ENCODE results near the gene BMP8B.
A peak's percentile ranks its signal among the peaks of the same experiment; 100 is the strongest.
"Not testable (repeated sequence)": the region's sequence is repeated elsewhere in the genome, so short reads cannot be mapped to it uniquely, and the experiment has no call there.

Gene BMP8B

DNA sequence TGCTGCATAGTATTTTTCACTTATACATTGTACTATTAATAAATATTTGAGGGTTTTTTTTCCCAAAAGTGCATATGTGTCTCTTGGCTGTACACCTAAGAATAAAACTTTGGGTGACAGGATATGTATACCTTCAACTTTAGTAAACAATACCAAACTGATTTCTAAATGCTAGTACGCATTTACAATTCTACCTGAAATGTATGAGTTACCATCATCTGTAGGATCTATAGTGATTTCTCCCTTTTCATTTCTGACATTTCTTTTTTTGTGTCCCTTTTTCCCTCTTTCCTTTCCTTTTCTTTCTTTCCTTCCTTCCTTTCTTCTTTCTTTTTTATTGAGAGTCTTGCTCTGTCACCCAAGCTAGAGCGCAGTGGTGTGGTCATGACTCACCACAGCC lies 16.7 kb upstream of the BMP8B start:
- Histone ChIP-seq H3K4me1 (ENCODE audit: insufficient read depth, low read length) (0 out of 2 replicates have a peak, but pooled peaks cover 4% of the 10 kb centered on the region), H3K4me3 (ENCODE audit: low read length) (no peak overlapping the region), H3K27ac (ENCODE audit: low read length) (no peak overlapping the region), H3K9ac (ENCODE audit: low read depth, low read length) (no peak overlapping the region), H3K36me3 (ENCODE audit: insufficient read depth, low read depth, low read length) (no peaks in the 10 kb centered on the region), H3K9me3 (ENCODE audit: insufficient read depth, low read depth, low read length) (no peaks in the 10 kb centered on the region; the same call in 1 of the 2 replicates), H3K27me3 (ENCODE audit: insufficient read depth, low read length) (no peaks in the 10 kb centered on the region)

DNA sequence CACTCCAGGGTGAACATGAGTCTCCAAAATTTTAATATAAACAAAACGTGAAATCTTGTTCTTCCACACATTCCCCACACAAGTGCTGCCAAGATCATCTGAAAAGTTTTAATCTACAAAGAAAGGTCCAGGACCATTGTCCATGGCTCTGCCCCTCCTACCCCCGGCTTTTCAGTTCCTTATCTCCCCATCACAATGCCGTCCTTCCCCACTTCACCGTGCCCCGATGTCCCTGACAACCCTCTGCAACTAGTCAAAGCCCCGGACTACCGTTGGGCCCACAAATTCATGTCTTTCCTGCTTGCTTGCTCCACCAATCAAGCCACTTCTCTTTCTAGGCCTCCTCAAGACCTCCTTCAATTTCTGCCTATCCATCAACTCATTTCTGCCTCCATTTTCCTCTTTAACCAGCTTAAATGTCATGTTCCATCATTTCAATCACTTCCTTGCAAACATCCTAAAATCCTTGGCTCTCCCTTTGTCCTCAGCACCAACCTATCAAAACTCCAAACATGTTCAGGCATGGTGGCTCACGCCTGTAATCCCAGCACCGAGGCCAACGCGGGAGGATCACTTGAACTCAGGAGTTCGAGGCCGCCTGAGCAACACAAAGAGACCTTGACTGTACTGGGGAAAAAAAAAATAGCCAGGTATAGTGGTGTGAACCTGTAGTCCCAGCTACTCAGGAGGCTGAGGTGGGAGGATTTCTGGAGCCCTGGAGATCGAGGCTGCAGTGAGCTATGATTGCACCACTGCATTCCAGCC lies 14.0 kb upstream of the BMP8B start:
- H3K27ac ChIP-seq (ENCODE audit: low read length): no peak overlapping the region
- peaks cover 14% of the 10 kb centered on the region for H3K27me3 ChIP-seq (ENCODE audit: insufficient read depth, low read length)
- H3K36me3 ChIP-seq (ENCODE audit: insufficient read depth, low read depth, low read length): no peaks in the 10 kb centered on the region
- H3K4me1 ChIP-seq (ENCODE audit: insufficient read depth, low read length): 0 out of 2 replicates have a peak, but pooled peaks cover 4% of the 10 kb centered on the region
- H3K9ac ChIP-seq (ENCODE audit: low read depth, low read length): no peak overlapping the region
- no peaks in the 10 kb centered on the region; the same call in 1 of the 2 replicates for H3K9me3 ChIP-seq (ENCODE audit: insufficient read depth, low read depth, low read length)
- H3K4me3 ChIP-seq (ENCODE audit: low read length): no peak overlapping the region

DNA sequence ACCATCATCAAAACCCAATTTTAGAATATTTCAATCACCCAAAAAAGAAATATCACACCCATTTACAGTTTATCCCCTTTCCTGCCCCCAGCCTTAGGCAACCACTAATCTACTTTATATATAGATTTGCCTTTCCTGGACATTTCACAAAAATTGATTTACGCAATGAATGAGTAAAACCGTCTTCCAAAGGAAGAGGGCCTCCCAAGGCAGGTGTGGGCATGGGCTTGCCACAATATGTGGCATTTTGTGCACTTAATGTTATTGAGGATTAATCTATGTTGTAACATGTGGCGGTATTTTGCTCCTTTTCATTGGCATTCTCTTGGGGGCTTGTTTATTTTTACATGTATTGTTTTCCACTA lies 11.8 kb upstream of the BMP8B start:
- Histone ChIP-seq H3K27me3 (ENCODE audit: insufficient read depth, low read length) (peaks cover 18% of the 10 kb centered on the region), H3K9ac (ENCODE audit: low read depth, low read length) (no peak overlapping the region), H3K4me1 (ENCODE audit: insufficient read depth, low read length) (0 out of 2 replicates have a peak, but pooled peaks cover 4% of the 10 kb centered on the region), H3K36me3 (ENCODE audit: insufficient read depth, low read depth, low read length) (no peaks in the 10 kb centered on the region), H3K4me3 (ENCODE audit: low read length) (no peak overlapping the region), H3K9me3 (ENCODE audit: insufficient read depth, low read depth, low read length) (no peaks in the 10 kb centered on the region), H3K27ac (ENCODE audit: low read length) (no peak overlapping the region)

DNA sequence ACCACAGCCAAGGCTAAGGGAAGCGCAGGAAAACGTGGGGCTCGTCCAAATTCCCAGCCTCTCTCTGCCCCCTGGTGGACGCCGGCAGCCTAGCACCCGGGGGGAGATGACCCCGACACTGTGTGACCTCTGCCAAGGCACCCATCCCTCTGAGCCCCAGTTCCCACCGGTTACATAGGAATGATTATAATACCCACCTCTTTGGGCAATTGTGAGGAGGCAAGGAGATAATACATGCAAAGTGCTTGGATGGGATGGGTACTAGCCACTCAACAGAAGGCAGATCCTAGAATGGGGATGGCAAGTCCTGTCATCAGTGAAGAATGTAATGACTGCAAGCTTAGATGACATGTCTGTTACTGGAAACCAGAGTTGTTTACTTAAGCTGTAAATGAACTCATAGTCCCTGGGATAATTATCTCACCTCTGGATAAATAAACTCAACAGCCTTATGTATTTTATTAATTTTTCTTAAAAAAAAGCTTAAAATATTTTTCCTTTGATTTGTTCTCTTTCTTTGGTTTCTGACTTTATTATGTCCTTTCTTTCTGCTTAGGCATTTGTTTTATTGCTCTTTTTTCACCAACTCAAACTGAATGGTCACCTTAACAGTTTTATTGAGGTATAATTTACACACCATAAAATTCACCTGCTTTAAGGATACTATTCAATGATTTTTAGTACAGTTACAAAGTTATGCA lies 11.3 kb upstream of the BMP8B start:
- 0 out of 2 replicates have a peak, but pooled peaks cover 4% of the 10 kb centered on the region for H3K4me1 ChIP-seq (ENCODE audit: insufficient read depth, low read length)
- H3K9ac ChIP-seq (ENCODE audit: low read depth, low read length): no peak overlapping the region
- H3K4me3 ChIP-seq (ENCODE audit: low read length): no peak overlapping the region
- peaks cover 18% of the 10 kb centered on the region for H3K27me3 ChIP-seq (ENCODE audit: insufficient read depth, low read length)
- no peaks in the 10 kb centered on the region for H3K9me3 ChIP-seq (ENCODE audit: insufficient read depth, low read depth, low read length)
- H3K27ac ChIP-seq (ENCODE audit: low read length): no peak overlapping the region
- no peaks in the 10 kb centered on the region for H3K36me3 ChIP-seq (ENCODE audit: insufficient read depth, low read depth, low read length)

DNA sequence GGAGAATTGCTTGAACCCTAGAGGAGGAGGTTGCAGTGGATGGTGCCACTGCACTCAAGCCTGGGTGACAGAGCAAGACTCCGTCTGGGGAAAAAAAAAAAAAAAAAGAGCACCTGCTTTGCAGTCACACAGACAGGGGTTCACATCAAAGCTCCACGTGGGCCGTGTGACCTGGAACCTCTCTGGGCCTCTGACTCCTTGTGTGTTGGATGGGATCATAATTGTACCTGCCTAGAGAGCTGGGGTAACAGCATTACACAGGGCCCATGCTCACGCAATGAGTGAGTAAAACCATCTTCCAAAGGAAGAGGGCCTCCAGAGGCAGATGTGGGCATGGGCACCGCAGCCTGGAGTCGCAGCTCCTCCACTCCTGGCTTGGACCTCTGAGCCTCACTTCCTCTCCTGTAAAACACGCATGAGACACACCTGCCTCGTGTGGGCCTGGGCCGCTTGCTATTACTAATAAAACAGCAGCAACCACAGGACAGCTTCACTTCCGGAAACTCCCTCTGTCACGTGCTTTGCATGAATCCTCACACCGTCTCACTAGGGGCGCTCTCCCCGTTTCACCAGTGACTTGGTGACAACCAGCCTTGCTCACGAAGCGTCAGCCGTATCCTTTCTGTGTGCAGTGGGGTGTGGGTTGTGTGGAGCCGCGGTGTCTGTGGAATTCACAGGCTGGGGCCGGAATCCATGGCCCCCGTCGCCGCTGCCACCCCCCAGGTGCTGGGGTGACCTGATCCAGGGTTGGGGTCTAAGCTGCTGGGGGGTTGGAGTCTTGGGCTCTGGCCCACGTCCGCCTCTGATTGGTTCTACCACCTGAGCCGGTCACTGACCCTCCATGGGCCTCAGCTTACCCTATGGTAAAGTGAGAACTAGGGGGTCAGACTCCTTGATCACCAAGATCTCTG lies 10.4 kb upstream of the BMP8B start:
- not testable (repeated sequence) for H3K4me3 ChIP-seq (ENCODE audit: low read length); H3K36me3 ChIP-seq (ENCODE audit: insufficient read depth, low read depth, low read length); H3K9ac ChIP-seq (ENCODE audit: low read depth, low read length); H3K27ac ChIP-seq (ENCODE audit: low read length); H3K4me1 ChIP-seq (ENCODE audit: insufficient read depth, low read length); H3K9me3 ChIP-seq (ENCODE audit: insufficient read depth, low read depth, low read length)
- H3K27me3 ChIP-seq (ENCODE audit: insufficient read depth, low read length): peaks cover 18% of the 10 kb centered on the region

DNA sequence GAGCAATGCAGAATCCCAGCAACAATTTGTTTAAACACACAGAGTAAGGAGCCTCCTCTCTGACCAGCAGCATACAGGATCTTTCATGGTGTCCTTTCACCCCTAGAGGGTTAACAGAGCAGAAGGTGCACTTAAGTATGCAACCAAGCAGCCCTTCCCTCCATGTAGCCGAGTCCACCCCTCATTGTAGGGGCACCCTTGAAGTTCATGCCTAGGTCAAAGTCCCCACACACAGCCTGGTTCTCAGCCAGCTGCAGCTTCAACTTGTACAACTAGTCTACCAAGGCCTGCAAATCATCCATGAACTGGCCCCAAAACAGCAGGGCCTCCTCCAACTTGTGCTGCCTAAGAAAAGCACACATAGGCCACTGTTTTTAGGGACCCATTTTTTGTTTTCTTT lies 7.0 kb upstream of the BMP8B start:
- H3K9ac ChIP-seq (ENCODE audit: low read depth, low read length): no peak overlapping the region
- H3K4me3 ChIP-seq (ENCODE audit: low read length): no peak overlapping the region
- H3K4me1 ChIP-seq (ENCODE audit: insufficient read depth, low read length): no peaks in the 10 kb centered on the region
- no peaks in the 10 kb centered on the region for H3K36me3 ChIP-seq (ENCODE audit: insufficient read depth, low read depth, low read length)
- no peak overlapping the region for H3K27ac ChIP-seq (ENCODE audit: low read length)
- no peaks in the 10 kb centered on the region for H3K9me3 ChIP-seq (ENCODE audit: insufficient read depth, low read depth, low read length)
- peaks cover 43% of the 10 kb centered on the region for H3K27me3 ChIP-seq (ENCODE audit: insufficient read depth, low read length)

DNA sequence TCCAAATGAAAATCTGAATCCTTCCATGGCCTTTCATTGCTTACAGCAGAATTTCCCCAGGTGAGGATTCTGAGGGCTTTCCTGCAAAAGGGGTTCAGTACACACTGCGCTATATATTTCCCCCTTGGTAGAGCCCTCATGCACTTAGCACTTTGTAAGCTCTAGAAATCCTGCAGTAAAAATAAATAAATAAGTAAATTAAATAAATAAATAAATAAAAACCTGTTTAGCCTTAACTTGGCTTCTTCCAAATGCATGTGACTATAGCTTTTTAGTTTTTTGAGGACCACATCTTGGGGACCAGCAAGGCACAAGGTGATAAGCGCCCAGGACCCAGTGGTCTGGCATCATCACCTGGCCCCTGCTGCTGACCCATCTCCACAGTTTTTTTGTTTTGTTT lies 3.2 kb upstream of the BMP8B start:
- peaks cover 66% of the 10 kb centered on the region for H3K27me3 ChIP-seq (ENCODE audit: insufficient read depth, low read length)
- no peak overlapping the region for H3K4me3 ChIP-seq (ENCODE audit: low read length)
- no peaks in the 10 kb centered on the region for H3K36me3 ChIP-seq (ENCODE audit: insufficient read depth, low read depth, low read length)
- H3K4me1 ChIP-seq (ENCODE audit: insufficient read depth, low read length): no peaks in the 10 kb centered on the region
- H3K9ac ChIP-seq (ENCODE audit: low read depth, low read length): no peak overlapping the region
- H3K27ac ChIP-seq (ENCODE audit: low read length): no peak overlapping the region
- no peaks in the 10 kb centered on the region for H3K9me3 ChIP-seq (ENCODE audit: insufficient read depth, low read depth, low read length)

DNA sequence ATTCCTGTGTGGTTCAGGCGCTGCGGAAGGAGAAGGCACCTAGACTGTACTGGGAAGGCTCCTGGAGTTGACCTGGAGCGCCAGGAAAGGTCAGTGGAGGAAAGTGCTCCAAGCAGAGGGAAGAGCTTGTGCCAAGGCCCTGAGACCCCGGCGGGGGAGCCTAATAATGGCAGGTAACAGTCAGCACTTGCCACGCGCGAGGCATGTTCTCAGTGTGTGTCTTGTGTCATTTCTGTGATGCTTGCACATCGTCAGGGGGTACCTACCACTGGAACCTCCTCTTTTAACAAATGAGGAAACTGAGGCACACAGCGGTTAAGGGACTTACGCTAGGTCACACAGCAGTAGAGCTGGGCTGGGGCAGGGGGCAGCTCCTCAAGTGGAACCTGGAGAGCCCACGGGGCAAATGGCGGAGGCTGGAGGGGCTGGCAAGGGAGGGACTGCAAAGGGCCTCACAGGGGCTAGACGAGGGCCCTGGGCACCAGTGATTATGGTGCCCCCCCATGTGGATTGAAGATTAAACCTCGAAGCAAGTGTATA lies 976 bp upstream of the BMP8B start:
- peak overlapping the region; percentile 58; the same call in 1 of the 2 replicates for H3K4me3 ChIP-seq (ENCODE audit: low read length)
- H3K27me3 ChIP-seq (ENCODE audit: insufficient read depth, low read length): peaks cover 78% of the 10 kb centered on the region
- no peak overlapping the region for H3K27ac ChIP-seq (ENCODE audit: low read length)
- no peaks in the 10 kb centered on the region for H3K4me1 ChIP-seq (ENCODE audit: insufficient read depth, low read length)
- no peak overlapping the region for H3K9ac ChIP-seq (ENCODE audit: low read depth, low read length)
- H3K36me3 ChIP-seq (ENCODE audit: insufficient read depth, low read depth, low read length): no peaks in the 10 kb centered on the region
- no peaks in the 10 kb centered on the region for H3K9me3 ChIP-seq (ENCODE audit: insufficient read depth, low read depth, low read length)

DNA sequence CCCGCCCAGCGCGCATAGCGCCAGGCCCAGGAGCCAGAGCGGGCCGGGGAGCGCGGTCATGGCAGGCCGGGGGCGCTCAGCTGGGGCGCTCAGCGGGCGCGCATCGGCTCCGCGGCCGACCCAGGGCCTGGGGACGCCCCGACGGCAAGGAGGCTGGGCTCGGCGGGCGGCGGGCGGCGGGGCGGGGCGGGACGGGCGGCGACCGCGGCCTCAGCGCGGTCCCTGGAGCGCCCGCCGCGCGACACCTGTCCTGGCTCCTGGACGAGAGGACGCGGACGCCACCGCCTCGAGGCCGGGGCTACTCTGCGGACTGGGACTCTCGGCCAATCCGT lies 273 bp downstream of the BMP8B start:
- H3K27ac ChIP-seq (ENCODE audit: low read length): no peak overlapping the region
- no peaks in the 10 kb centered on the region for H3K4me1 ChIP-seq (ENCODE audit: insufficient read depth, low read length)
- no peaks in the 10 kb centered on the region for H3K9me3 ChIP-seq (ENCODE audit: insufficient read depth, low read depth, low read length)
- H3K9ac ChIP-seq (ENCODE audit: low read depth, low read length): no peak overlapping the region
- peak overlapping the region; percentile 58; the same call in 1 of the 2 replicates for H3K4me3 ChIP-seq (ENCODE audit: low read length)
- H3K36me3 ChIP-seq (ENCODE audit: insufficient read depth, low read depth, low read length): no peaks in the 10 kb centered on the region
- peaks cover 81% of the 10 kb centered on the region for H3K27me3 ChIP-seq (ENCODE audit: insufficient read depth, low read length)

DNA sequence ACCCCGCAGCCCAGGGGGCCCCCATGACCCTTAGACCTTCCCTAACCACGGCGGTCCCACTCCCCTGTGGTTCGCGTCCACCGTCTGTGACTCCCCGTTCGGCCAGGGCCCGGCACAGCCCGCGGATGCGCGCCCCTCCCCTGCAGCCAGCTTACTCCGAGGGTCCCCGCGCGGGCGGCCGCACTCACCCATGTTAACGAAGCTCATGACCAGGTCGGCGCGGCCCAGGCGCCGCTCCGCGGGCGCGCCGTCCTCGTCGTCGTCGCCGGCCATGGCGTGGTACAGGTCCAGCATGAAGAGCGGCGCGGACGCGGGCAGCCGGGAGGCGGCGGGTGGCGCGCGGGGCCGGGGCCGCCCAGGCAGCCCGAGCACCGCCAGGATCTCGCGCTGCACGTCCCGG lies 701 bp downstream of the BMP8B start:
- not testable (repeated sequence) for H3K9me3 ChIP-seq (ENCODE audit: insufficient read depth, low read depth, low read length); H3K9ac ChIP-seq (ENCODE audit: low read depth, low read length); H3K4me3 ChIP-seq (ENCODE audit: low read length); H3K27ac ChIP-seq (ENCODE audit: low read length); H3K4me1 ChIP-seq (ENCODE audit: insufficient read depth, low read length); H3K36me3 ChIP-seq (ENCODE audit: insufficient read depth, low read depth, low read length)
- peaks cover 81% of the 10 kb centered on the region for H3K27me3 ChIP-seq (ENCODE audit: insufficient read depth, low read length)

DNA sequence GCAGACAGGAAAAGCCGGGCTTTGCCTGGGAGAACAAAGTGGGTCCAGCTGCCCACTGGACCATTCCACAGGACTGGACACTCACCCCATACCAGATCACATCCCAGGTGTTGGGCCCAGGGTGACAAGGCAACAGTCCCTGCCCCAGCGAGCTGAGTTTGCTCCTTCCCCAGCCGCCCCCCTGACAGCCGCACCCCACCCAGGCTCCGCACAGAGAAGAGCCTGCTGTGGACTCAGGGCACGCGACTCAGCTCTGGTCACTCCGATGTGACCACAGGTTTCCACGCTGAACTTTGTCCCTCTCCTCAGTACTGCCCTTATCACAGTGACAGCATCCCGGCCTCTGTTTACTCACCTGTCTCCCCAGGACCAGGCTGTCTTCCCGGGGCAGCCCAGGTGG lies 1.2 kb downstream of the BMP8B start:
- Histone ChIP-seq H3K27me3 (ENCODE audit: insufficient read depth, low read length) (peaks cover 81% of the 10 kb centered on the region), H3K9me3 (ENCODE audit: insufficient read depth, low read depth, low read length) (no peaks in the 10 kb centered on the region)

More for the DNA sequence above, 1.2 kb downstream of the BMP8B start:
- no peaks in the 10 kb centered on the region for H3K36me3 ChIP-seq (ENCODE audit: insufficient read depth, low read depth, low read length)
- H3K9ac ChIP-seq (ENCODE audit: low read depth, low read length): no peak overlapping the region
- no peak overlapping the region for H3K4me3 ChIP-seq (ENCODE audit: low read length)
- H3K4me1 ChIP-seq (ENCODE audit: insufficient read depth, low read length): no peaks in the 10 kb centered on the region
- no peak overlapping the region for H3K27ac ChIP-seq (ENCODE audit: low read length)

All from iPS-20b (cell line).